ENCODE results near the gene NFIX.

GRCh38 chr19:13057147-13057572 is 61.9 kb downstream of the NFIX start:
- TF ChIP-seq CTCF (conservative IDR thresholded peaks at IDR 0.05 in 1 of 2, IDR thresholded peaks at IDR 0.05 in 1 of 2; ENCODE audit: extremely low read depth in 1 of 2, insufficient read depth in 1 of 2, low read depth in 1 of 2, low read length in 2 of 2) = no peak
- TF ChIP-seq EZH2 (IDR thresholded peaks at IDR 0.05; ENCODE audit: borderline replicate concordance, low read length) = no peak
